ENCODE data around the gene GRB7.
"Not testable (repeated sequence)": the region's sequence is repeated elsewhere in the genome, so short reads cannot be mapped to it uniquely, and the experiment has no call there.

The GRB7 gene

DNA sequence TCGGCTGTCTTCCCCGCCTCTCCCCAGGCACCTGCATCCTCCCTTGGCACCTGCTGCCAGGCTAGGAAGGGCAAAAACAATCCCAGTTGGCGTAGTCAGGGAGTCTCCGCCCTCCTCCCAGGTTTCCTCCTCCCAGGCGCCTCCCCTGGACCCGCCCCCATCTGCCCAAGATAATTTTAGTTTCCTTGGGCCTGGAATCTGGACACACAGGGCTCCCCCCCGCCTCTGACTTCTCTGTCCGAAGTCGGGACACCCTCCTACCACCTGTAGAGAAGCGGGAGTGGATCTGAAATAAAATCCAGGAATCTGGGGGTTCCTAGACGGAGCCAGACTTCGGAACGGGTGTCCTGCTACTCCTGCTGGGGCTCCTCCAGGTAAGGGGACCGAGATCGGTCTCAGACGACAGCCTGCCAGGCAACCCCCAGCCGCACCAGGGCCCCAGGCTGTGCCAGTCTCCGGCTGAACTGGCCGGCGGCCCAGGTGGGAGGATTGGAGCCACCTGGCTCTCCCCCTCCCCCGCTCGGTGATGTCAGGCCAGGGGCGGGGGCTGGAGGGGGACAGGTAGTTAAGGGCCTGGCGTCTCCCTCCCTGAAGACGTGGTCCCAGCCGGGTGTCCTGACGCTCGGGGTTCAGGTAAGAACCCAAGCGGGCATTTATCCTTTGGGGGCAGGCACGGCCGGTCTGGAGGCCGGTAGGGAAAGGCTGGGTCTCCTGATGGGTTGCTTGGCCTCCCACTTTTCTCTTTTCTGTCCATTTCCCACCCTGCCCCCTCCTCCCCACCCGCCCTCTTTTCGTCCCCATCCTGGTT is at the start of gene GRB7:
GRB7 (plus strand) TSS at position 179 of the 808 bp plus-strand sequence. CDS start 4,364 bp downstream, outside the sequence.
- Mint-ChIP-seq H3K36me3 (ENCODE audit: insufficient read depth) (no peaks in the 10 kb centered on the region), H3K4me3 (no peak within 1 kb of the TSS), H3K27ac (ENCODE audit: low read depth) (peak within 1 kb of the TSS; percentile 19), H3K4me1 (peaks cover 12% of the 10 kb centered on the region), H3K9me3 (no peaks in the 10 kb centered on the region), H3K27me3 (peaks cover 43% of the 10 kb centered on the region)
- DNase-seq (ENCODE audit: low spot score in 2 of 2), result no peak
- no peak for ATAC-seq (replicated peaks; ENCODE audit: extremely low read depth, poor library complexity, severe bottlenecking)

DNA sequence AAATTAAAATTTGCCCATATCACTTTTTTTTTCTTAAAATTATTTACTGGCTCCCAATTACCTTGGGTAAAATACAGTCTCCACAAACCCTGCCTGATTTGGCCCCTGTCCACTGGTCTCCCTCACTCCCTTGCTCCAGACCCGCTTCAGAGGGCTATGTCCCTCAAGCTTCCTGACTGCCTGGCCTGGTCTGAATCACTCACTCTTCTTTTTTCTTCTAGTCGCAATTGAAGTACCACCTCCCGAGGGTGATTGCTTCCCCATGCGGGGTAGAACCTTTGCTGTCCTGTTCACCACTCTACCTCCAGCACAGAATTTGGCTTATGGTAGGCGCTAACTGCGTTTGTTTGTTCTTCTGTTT is 49.3 kb upstream of the GRB7 start:
- ATAC-seq (replicated peaks; ENCODE audit: extremely low read depth, poor library complexity, severe bottlenecking), result no peak

DNA sequence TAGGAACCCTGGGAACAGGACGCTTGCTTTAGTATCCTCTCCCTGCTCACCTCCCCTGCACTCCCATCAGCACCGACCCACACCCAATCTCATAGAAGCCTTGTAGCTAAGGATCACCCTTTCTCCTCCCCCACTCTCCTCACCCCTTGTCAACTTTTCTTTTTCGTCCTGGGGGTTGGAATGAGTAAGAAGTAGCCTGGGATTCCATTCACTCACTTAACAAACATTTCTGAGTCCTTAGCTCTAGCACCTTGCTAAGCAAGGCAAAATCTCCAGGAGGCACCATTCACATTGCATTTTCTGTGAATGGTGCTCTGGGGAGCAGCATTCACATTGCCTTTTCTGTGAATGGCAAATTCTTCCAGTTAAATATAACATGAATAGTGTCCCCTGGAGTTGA is 48.8 kb upstream of the GRB7 start:
- H3K27ac Mint-ChIP-seq (ENCODE audit: low read depth), result peak overlapping the region; percentile 99
- H3K36me3 Mint-ChIP-seq (ENCODE audit: insufficient read depth), result peaks cover 6% of the 10 kb centered on the region
- no peaks in the 10 kb centered on the region for H3K27me3 Mint-ChIP-seq
- DNase-seq (ENCODE audit: low spot score in 2 of 2) (no peak), ATAC-seq (replicated peaks; ENCODE audit: extremely low read depth, poor library complexity, severe bottlenecking) (no peak)
- H3K4me1 Mint-ChIP-seq, result peaks cover 35% of the 10 kb centered on the region
- H3K9me3 Mint-ChIP-seq, result peaks cover 8% of the 10 kb centered on the region
- peak overlapping the region; percentile 95 for H3K4me3 Mint-ChIP-seq

More for the DNA sequence above, 49.3 kb upstream of the GRB7 start:
- H3K27ac Mint-ChIP-seq (ENCODE audit: low read depth), result peak overlapping the region; percentile 99
- H3K9me3 Mint-ChIP-seq, result peaks cover 8% of the 10 kb centered on the region
- peaks cover 7% of the 10 kb centered on the region for H3K36me3 Mint-ChIP-seq (ENCODE audit: insufficient read depth)
- peak overlapping the region; percentile 95 for H3K4me3 Mint-ChIP-seq
- H3K4me1 Mint-ChIP-seq, result peaks cover 35% of the 10 kb centered on the region
- no peak for DNase-seq (ENCODE audit: low spot score in 2 of 2)
- no peaks in the 10 kb centered on the region for H3K27me3 Mint-ChIP-seq

DNA sequence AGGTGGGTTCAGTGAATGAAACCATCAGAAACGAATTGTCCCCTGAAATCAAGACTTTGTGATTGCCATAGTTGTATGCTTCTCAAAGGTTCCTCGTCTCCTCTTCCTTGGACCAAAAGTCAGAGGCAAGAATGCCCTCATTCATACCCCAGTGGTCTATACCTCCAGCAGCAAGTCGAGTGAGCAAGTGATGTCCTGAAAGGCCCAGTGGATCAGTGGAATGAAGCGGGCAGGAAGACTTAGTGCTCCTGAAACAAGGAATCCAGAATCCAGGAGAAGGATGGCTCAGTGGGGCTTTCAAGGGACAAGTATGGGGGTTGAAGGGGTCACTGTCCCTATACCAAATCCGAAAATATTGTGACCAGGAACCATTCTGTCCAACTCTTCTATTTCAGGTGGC is 43.1 kb upstream of the GRB7 start:
- no peaks in the 10 kb centered on the region for H3K9me3 Mint-ChIP-seq
- peaks cover 24% of the 10 kb centered on the region for H3K27me3 Mint-ChIP-seq
- H3K4me3 Mint-ChIP-seq, result no peak overlapping the region
- H3K36me3 Mint-ChIP-seq (ENCODE audit: insufficient read depth), result no peaks in the 10 kb centered on the region
- DNase-seq (ENCODE audit: low spot score in 2 of 2) (no peak), ATAC-seq (replicated peaks; ENCODE audit: extremely low read depth, poor library complexity, severe bottlenecking) (no peak)
- no peak overlapping the region for H3K27ac Mint-ChIP-seq (ENCODE audit: low read depth)
- peaks cover 3% of the 10 kb centered on the region for H3K4me1 Mint-ChIP-seq

DNA sequence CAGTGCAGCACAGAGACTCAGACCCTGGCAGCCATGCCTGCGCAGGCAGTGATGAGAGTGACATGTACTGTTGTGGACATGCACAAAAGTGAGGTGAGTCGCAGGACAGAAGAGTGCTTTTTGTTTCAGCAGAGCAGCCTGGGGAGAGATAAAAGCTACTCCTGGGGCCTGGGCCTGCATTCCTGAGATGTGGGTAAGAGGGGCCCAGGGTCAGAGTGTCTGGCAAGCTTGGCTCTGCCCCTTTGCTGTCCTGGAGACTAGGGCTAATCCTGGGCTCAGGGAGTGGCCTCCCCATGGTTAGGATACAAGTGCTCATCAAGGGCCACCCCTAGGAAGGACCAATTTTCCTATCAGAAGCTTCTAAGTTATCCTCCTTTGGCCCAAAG is 42.7 kb upstream of the GRB7 start:
- Mint-ChIP-seq H3K4me3 (no peak overlapping the region), H3K27me3 (peaks cover 29% of the 10 kb centered on the region), H3K9me3 (no peaks in the 10 kb centered on the region), H3K27ac (ENCODE audit: low read depth) (no peak overlapping the region), H3K36me3 (ENCODE audit: insufficient read depth) (no peaks in the 10 kb centered on the region), H3K4me1 (peaks cover 6% of the 10 kb centered on the region)
- DNase-seq (ENCODE audit: low spot score in 2 of 2) (no peak), ATAC-seq (replicated peaks; ENCODE audit: extremely low read depth, poor library complexity, severe bottlenecking) (no peak)

DNA sequence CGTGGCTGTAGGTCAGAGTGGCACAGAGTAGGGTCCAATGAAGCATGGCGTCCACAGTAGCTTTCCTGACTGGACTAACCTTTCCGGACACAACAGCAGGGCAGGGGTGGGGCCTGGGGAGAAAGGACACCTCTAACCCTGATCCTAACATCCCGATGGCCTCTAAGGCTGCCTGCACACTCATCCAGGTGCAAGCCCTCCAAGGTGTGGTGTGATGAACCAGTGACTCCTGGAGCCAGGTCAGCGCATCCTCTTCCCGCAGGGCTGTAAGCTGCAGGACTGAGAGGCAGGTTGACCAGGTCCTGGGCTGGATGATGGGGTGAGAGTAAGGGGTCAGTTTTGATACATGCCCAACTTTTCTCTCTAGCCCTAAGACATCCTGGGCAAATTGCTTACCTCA is 41.0 kb upstream of the GRB7 start:
- H3K9me3 Mint-ChIP-seq, result no peaks in the 10 kb centered on the region
- no peaks in the 10 kb centered on the region for H3K36me3 Mint-ChIP-seq (ENCODE audit: insufficient read depth)
- peaks cover 6% of the 10 kb centered on the region for H3K4me1 Mint-ChIP-seq
- peaks cover 45% of the 10 kb centered on the region for H3K27me3 Mint-ChIP-seq
- no peak overlapping the region for H3K4me3 Mint-ChIP-seq
- ATAC-seq (replicated peaks; ENCODE audit: extremely low read depth, poor library complexity, severe bottlenecking), result no peak
- DNase-seq (ENCODE audit: low spot score in 2 of 2), result no peak
- no peak overlapping the region for H3K27ac Mint-ChIP-seq (ENCODE audit: low read depth)

DNA sequence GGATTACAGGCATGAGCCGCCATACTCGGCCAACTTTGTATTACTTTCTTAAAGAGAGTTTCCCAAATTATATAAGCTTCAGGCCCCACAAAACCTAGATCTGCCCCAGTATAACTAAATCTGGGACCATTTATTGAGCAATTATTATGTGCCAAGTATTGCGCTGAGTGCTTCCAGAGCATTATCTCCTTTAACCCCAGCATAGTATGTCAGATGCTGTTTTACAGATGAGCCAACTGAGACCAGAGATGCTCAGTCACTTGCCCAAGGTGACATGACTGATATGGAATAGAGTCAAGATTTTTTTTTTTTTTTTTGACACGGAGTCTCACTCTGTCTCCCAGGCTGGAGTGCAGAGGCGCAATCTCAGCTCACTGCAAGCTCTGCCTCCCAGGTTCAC is 39.8 kb upstream of the GRB7 start:
- no peak for DNase-seq (ENCODE audit: low spot score in 2 of 2)
- H3K27me3 Mint-ChIP-seq, result peaks cover 48% of the 10 kb centered on the region
- H3K4me1 Mint-ChIP-seq, result peaks cover 6% of the 10 kb centered on the region
- H3K4me3 Mint-ChIP-seq, result no peak overlapping the region
- H3K36me3 Mint-ChIP-seq (ENCODE audit: insufficient read depth), result no peaks in the 10 kb centered on the region
- H3K9me3 Mint-ChIP-seq, result no peaks in the 10 kb centered on the region
- H3K27ac Mint-ChIP-seq (ENCODE audit: low read depth), result peak overlapping the region; percentile 47
- ATAC-seq (replicated peaks; ENCODE audit: extremely low read depth, poor library complexity, severe bottlenecking), result no peak

DNA sequence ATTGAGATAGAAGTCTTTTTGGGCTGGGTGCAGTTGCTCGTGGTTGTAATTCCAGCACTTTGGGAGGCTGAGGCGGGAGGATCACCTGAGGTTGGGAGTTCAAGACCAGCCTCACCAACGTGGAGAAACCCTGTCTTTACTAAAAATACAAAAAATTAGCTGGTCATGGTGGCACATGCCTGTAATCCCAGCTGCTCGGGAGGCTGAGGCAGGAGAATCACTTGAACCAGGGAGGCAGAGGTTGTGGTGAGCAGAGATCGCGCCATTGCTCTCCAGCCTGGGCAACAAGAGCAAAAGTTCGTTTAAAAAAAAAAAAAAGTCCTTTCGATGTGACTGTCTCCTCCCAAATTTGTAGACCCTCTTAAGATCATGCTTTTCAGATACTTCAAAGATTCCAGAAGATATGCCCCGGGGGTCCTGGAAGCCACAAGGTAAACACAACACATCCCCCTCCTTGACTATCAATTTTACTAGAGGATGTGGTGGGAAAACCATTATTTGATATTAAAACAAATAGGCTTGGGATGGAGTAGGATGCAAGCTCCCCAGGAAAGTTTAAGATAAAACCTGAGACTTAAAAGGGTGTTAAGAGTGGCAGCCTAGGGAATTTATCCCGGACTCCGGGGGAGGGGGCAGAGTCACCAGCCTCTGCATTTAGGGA is 38.5 kb upstream of the GRB7 start:
- Mint-ChIP-seq H3K27me3 (peaks cover 48% of the 10 kb centered on the region), H3K4me3 (peak overlapping the region; percentile 39)
- H3K27ac Mint-ChIP-seq (ENCODE audit: low read depth); ATAC-seq (replicated peaks; ENCODE audit: extremely low read depth, poor library complexity, severe bottlenecking); H3K9me3 Mint-ChIP-seq; H3K36me3 Mint-ChIP-seq (ENCODE audit: insufficient read depth); DNase-seq (ENCODE audit: low spot score in 2 of 2); H3K4me1 Mint-ChIP-seq: not testable (repeated sequence)

DNA sequence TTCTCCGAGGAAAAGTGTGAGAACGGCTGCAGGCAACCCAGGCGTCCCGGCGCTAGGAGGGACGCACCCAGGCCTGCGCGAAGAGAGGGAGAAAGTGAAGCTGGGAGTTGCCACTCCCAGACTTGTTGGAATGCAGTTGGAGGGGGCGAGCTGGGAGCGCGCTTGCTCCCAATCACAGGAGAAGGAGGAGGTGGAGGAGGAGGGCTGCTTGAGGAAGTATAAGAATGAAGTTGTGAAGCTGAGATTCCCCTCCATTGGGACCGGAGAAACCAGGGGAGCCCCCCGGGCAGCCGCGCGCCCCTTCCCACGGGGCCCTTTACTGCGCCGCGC is 38.0 kb upstream of the GRB7 start, which contains the start of gene ERBB2:
ERBB2 (plus strand) TSS at position 247 of the 330 bp plus-strand sequence. CDS start 175 bp downstream, outside the sequence.
- Mint-ChIP-seq H3K36me3 (ENCODE audit: insufficient read depth) (no peaks in the 10 kb centered on the region), H3K27me3 (peaks cover 48% of the 10 kb centered on the region), H3K27ac (ENCODE audit: low read depth) (no peak within 1 kb of the TSS), H3K9me3 (no peaks in the 10 kb centered on the region), H3K4me1 (peaks cover 6% of the 10 kb centered on the region), H3K4me3 (peak within 1 kb of the TSS; percentile 39)
- DNase-seq (ENCODE audit: low spot score in 2 of 2), result no peak
- no peak for ATAC-seq (replicated peaks; ENCODE audit: extremely low read depth, poor library complexity, severe bottlenecking)

DNA sequence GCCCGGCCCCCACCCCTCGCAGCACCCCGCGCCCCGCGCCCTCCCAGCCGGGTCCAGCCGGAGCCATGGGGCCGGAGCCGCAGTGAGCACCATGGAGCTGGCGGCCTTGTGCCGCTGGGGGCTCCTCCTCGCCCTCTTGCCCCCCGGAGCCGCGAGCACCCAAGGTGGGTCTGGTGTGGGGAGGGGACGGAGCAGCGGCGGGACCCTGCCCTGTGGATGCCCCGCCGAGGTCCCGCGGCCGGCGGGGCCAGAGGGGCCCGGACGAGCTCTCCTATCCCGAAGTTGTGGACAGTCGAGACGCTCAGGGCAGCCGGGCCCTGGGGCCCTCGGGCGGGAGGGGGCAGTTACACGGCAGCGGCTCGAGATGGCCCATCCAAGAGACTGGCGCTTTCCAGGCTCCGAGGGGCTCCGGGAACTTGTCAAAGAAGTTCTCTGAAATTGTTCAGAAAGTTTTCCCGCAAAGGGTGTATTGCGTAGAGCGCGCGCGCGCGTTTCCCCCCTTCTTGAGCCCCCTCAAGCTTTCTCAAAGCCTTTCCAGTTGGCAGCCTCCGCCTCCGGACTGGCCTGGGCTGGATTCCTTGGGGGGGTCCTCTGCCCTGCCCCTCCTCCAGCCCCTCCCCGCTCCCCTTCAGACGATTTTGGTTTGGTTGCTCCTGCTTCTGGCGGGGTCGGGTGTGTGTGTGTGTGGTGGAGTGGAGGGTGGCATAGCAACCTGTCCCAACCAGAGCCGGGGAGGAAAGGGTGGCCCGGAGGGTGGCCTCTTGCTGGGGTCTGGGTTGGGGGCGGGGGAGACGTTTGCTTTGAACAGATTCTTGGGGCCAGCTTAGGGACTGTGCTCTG is 37.4 kb upstream of the GRB7 start:
- no peak overlapping the region for H3K4me3 Mint-ChIP-seq
- DNase-seq (ENCODE audit: low spot score in 2 of 2), result no peak
- ATAC-seq (replicated peaks; ENCODE audit: extremely low read depth, poor library complexity, severe bottlenecking), result no peak

DNA sequence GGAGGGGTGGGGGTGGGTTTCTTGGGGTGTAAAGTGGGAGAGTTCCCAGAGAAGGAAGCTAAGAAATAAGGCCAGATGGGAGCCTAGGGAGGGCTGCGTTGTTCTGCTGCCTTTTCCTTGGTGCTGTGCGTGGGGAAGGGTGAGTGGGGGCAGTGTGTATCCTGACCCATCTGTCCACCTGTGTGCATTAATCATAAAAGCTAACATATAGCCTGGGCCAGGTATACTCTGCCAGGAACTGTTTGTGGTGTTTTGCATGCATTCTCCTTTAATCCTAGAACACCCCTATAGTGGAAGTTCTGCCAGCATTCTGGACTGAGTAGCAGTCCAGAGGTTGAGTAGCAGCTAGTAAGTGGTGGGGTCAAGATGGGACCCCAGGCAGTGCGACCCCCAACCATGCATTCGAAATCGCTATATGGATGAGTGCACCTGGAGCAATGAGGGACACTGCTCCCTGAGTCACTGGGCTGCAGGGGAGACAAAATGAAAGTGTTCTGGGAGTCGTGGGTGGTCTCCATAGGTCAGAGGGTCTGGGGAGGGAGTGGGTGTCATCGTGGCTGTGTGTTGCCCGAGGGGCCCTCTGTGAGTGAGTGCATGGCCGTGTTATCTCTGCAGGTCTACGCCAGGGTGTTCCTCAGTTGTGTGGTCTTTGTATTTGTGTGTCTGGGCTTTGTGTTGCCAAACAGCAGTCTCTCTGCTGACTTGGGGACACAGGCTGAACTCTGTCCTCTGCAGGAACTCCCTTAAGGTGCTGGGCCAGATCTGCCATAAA is 36.5 kb upstream of the GRB7 start:
- no peaks in the 10 kb centered on the region for H3K36me3 Mint-ChIP-seq (ENCODE audit: insufficient read depth)
- no peak for DNase-seq (ENCODE audit: low spot score in 2 of 2)
- no peak overlapping the region for H3K27ac Mint-ChIP-seq (ENCODE audit: low read depth)
- no peaks in the 10 kb centered on the region for H3K9me3 Mint-ChIP-seq
- H3K4me1 Mint-ChIP-seq, result peaks cover 6% of the 10 kb centered on the region
- ATAC-seq (replicated peaks; ENCODE audit: extremely low read depth, poor library complexity, severe bottlenecking), result no peak
- H3K27me3 Mint-ChIP-seq, result peaks cover 48% of the 10 kb centered on the region
- H3K4me3 Mint-ChIP-seq, result no peak overlapping the region

More for the DNA sequence above, 37.4 kb upstream of the GRB7 start:
- Mint-ChIP-seq H3K27ac (ENCODE audit: low read depth) (no peak overlapping the region), H3K27me3 (peaks cover 48% of the 10 kb centered on the region), H3K36me3 (ENCODE audit: insufficient read depth) (no peaks in the 10 kb centered on the region), H3K4me1 (peaks cover 6% of the 10 kb centered on the region), H3K9me3 (no peaks in the 10 kb centered on the region)

DNA sequence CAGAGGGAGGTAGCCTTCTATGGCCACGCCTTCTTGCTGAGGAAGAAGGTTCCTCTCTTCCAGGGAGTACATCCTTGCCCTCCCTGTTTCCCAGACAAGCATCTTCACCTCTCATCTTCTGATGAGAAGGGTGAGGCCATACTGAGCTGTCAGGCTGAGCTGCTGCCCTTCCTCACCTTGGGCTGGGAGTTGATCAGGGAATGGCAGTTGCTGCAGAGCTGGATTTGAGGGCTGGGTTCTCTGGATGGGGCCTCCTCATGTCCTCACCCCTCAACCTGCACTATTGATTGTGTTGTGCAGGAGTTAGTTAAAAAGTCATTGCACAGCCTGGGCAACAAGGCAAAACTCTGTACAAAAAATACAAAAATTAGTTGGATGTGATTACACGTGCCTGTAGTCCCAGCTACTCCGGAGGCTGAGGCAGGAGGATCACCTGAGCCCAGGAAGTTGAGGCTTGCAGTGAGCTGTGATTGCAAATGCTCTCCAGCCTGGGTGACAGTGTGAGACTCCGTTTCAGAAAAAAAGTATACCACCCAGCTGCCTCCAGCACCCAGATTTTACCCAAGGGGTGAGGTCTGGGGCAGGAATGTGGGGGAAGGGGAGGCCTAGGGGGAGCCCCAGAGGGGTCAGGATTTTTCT is 35.8 kb upstream of the GRB7 start:
- ATAC-seq (replicated peaks; ENCODE audit: extremely low read depth, poor library complexity, severe bottlenecking) (no peak), DNase-seq (ENCODE audit: low spot score in 2 of 2) (no peak)
- peaks cover 9% of the 10 kb centered on the region for H3K4me1 Mint-ChIP-seq
- H3K36me3 Mint-ChIP-seq (ENCODE audit: insufficient read depth), result no peaks in the 10 kb centered on the region
- H3K27ac Mint-ChIP-seq (ENCODE audit: low read depth), result no peak overlapping the region
- no peak overlapping the region for H3K4me3 Mint-ChIP-seq
- no peaks in the 10 kb centered on the region for H3K9me3 Mint-ChIP-seq
- H3K27me3 Mint-ChIP-seq, result peaks cover 48% of the 10 kb centered on the region

Measured in central memory CD8-positive, alpha-beta T cell (primary cell).